ENCODE measurements around the gene BFSP2.

Gene BFSP2, protein sequence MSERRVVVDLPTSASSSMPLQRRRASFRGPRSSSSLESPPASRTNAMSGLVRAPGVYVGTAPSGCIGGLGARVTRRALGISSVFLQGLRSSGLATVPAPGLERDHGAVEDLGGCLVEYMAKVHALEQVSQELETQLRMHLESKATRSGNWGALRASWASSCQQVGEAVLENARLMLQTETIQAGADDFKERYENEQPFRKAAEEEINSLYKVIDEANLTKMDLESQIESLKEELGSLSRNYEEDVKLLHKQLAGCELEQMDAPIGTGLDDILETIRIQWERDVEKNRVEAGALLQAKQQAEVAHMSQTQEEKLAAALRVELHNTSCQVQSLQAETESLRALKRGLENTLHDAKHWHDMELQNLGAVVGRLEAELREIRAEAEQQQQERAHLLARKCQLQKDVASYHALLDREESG

GRCh38 chr3:133400006-133400515 lies at the start of gene BFSP2:
Gene BFSP2 (plus strand): TSS chr3:133400056. CDS start chr3:133400084, 28 bp downstream.
- H3K9me3 Mint-ChIP-seq: no peaks in the 10 kb centered on the region
- H3K4me1 Mint-ChIP-seq: peaks cover 39% of the 10 kb centered on the region
- no peaks in the 10 kb centered on the region for H3K36me3 Mint-ChIP-seq (ENCODE audit: low read depth)
- no peak within 1 kb of the TSS for H3K4me3 Mint-ChIP-seq
- no peak within 1 kb of the TSS for H3K27ac Mint-ChIP-seq
- peaks cover 3% of the 10 kb centered on the region for H3K27me3 Mint-ChIP-seq (ENCODE audit: low read depth)
- TF ChIP-seq, protein P1, sequence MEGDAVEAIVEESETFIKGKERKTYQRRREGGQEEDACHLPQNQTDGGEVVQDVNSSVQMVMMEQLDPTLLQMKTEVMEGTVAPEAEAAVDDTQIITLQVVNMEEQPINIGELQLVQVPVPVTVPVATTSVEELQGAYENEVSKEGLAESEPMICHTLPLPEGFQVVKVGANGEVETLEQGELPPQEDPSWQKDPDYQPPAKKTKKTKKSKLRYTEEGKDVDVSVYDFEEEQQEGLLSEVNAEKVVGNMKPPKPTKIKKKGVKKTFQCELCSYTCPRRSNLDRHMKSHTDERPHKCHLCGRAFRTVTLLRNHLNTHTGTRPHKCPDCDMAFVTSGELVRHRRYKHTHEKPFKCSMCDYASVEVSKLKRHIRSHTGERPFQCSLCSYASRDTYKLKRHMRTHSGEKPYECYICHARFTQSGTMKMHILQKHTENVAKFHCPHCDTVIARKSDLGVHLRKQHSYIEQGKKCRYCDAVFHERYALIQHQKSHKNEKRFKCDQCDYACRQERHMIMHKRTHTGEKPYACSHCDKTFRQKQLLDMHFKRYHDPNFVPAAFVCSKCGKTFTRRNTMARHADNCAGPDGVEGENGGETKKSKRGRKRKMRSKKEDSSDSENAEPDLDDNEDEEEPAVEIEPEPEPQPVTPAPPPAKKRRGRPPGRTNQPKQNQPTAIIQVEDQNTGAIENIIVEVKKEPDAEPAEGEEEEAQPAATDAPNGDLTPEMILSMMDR (IDR thresholded peaks at IDR 0.05; ENCODE audit: unreplicated experiment in 3 of 3): no peak

- Mint-ChIP-seq H3K4me3 (no peak overlapping the region), H3K36me3 (ENCODE audit: low read depth) (peaks cover 5% of the 10 kb centered on the region)
Observed at GRCh38 chr3:133354721-133355120, 45.1 kb upstream of the BFSP2 start.

GRCh38 chr3:133360476-133360875 lies 39.4 kb upstream of the BFSP2 start:
- TF ChIP-seq, protein P1 (IDR thresholded peaks at IDR 0.05; ENCODE audit: unreplicated experiment in 3 of 3): no peak
- no peaks in the 10 kb centered on the region for H3K4me1 Mint-ChIP-seq
- no peak overlapping the region for H3K27ac Mint-ChIP-seq
- H3K27me3 Mint-ChIP-seq (ENCODE audit: low read depth): no peaks in the 10 kb centered on the region
- H3K9me3 Mint-ChIP-seq: peaks cover 14% of the 10 kb centered on the region
- H3K36me3 Mint-ChIP-seq (ENCODE audit: low read depth): peaks cover 5% of the 10 kb centered on the region
- H3K4me3 Mint-ChIP-seq: no peak overlapping the region

More at GRCh38 chr3:133354721-133355120, 45.1 kb upstream of the BFSP2 start:
- TF ChIP-seq, protein P1 (IDR thresholded peaks at IDR 0.05; ENCODE audit: unreplicated experiment in 3 of 3): no peak
- peaks cover 4% of the 10 kb centered on the region for H3K27me3 Mint-ChIP-seq (ENCODE audit: low read depth)
- no peaks in the 10 kb centered on the region for H3K4me1 Mint-ChIP-seq
- no peak overlapping the region for H3K27ac Mint-ChIP-seq
- peaks cover 16% of the 10 kb centered on the region for H3K9me3 Mint-ChIP-seq

DNA sequence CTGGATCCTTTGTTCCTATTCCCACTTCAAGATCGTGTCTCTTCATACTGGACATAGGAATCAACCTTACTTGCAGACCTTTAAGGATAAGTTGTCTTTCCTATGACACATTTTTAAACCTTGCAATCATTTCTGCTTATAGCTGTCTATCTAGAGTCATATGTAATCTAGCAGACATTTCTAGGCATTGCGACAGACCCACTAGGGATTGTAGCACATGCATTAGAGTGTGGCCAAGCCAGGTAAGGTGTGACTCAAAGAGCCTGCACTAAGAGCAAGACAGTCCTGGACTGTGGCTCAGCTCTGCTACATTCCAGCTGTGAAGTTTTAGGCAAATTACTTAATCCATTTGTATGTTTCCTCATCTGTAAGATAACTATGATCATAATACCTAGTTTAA lies 38.8 kb upstream of the BFSP2 start:
- Mint-ChIP-seq H3K4me1 (no peaks in the 10 kb centered on the region), H3K36me3 (ENCODE audit: low read depth) (peaks cover 4% of the 10 kb centered on the region), H3K4me3 (no peak overlapping the region), H3K9me3 (peaks cover 9% of the 10 kb centered on the region), H3K27ac (no peak overlapping the region), H3K27me3 (ENCODE audit: low read depth) (no peaks in the 10 kb centered on the region)
- TF ChIP-seq, protein P1 (IDR thresholded peaks at IDR 0.05; ENCODE audit: unreplicated experiment in 3 of 3): no peak

- TF ChIP-seq, protein P1 (IDR thresholded peaks at IDR 0.05; ENCODE audit: unreplicated experiment in 3 of 3): no peak
- H3K9me3 Mint-ChIP-seq: peaks cover 5% of the 10 kb centered on the region
Observed at GRCh38 chr3:133361435-133361834, 38.4 kb upstream of the BFSP2 start.

More at GRCh38 chr3:133361435-133361834, 38.4 kb upstream of the BFSP2 start:
- H3K36me3 Mint-ChIP-seq (ENCODE audit: low read depth): no peaks in the 10 kb centered on the region
- H3K4me1 Mint-ChIP-seq: no peaks in the 10 kb centered on the region
- H3K4me3 Mint-ChIP-seq: no peak overlapping the region
- no peaks in the 10 kb centered on the region for H3K27me3 Mint-ChIP-seq (ENCODE audit: low read depth)
- H3K27ac Mint-ChIP-seq: no peak overlapping the region

Measured in nephron (organoid).